Fibroblast of lung (primary cell): ENCODE measurements around the gene ZNF710. TPM values are rescaled to one million over a fixed set of nuclear protein-coding genes. Genes with fewer than 3 reads are reported as not detected.
A peak's percentile ranks its signal among the peaks of the same experiment; 100 is the strongest.
"Not testable (repeated sequence)": the region's sequence is repeated elsewhere in the genome, so short reads cannot be mapped to it uniquely, and the experiment has no call there.

Source experiments
- DNase-seq, 2 donors: peaks; one replicate each; pipeline versions ENCODE4 v3.0.0 to v3.0.0-alpha.2; 2010; ENCODE audit warnings: low read depth in 2 of 2
- H2AFZ ChIP-seq: 2 replicates; pipeline ENCODE4 v1.5.1; 2012; ENCODE audit warnings: low read length, control low read depth, inconsistent platforms
- H3K27ac ChIP-seq: 2 replicates; pipeline ENCODE4 v1.5.1; 2011; ENCODE audit warnings: low read length, control low read depth; ENCODE audit not compliant: insufficient read depth
- H3K27me3 ChIP-seq: 2 replicates; pipeline ENCODE4 v1.5.1; 2011; ENCODE audit warnings: mild to moderate bottlenecking, low read length; ENCODE audit not compliant: control insufficient read depth, insufficient read depth
- H3K36me3 ChIP-seq: 2 replicates; pipeline ENCODE4 v1.5.1; 2011; ENCODE audit warnings: low read length; ENCODE audit not compliant: control insufficient read depth, insufficient read depth
- H3K4me1 ChIP-seq: 2 replicates; pipeline ENCODE4 v1.5.1; 2011; ENCODE audit warnings: low read length; ENCODE audit not compliant: control insufficient read depth, insufficient read depth; ENCODE audit errors: extremely low read depth
- H3K4me2 ChIP-seq: 2 replicates; pipeline ENCODE4 v1.5.1; 2011; ENCODE audit warnings: low read length, control low read depth; ENCODE audit not compliant: insufficient read depth; ENCODE audit errors: extremely low read depth
- H3K4me3 ChIP-seq, 4 experiments: fragments of 200-600 bp in 1 of 4; sonication (generic) in 1 of 4; replicated peaks in 1 of 4; 2 replicates each; pipeline ENCODE4 v1.5.1; 2011 to 2016; ENCODE audit warnings: low read length in 4 of 4, low read depth in 3 of 4, mild to moderate bottlenecking in 3 of 4, control low read depth in 2 of 4, inconsistent platforms in 1 of 4, mixed read lengths in 1 of 4; ENCODE audit not compliant: insufficient read depth in 1 of 4; ENCODE audit errors: control extremely low read depth in 1 of 4
- H3K79me2 ChIP-seq: 2 replicates; pipeline ENCODE4 v1.5.1; 2012; ENCODE audit warnings: mild to moderate bottlenecking, low read length, inconsistent platforms; ENCODE audit not compliant: control insufficient read depth, insufficient read depth
- H3K9ac ChIP-seq: 2 replicates; pipeline ENCODE4 v1.5.1; 2011; ENCODE audit warnings: mild to moderate bottlenecking, low read length, control low read depth; ENCODE audit not compliant: insufficient read depth
- H3K9me3 ChIP-seq: 2 replicates; pipeline ENCODE4 v1.5.1; 2012; ENCODE audit warnings: low read depth, low read length; ENCODE audit not compliant: control insufficient read depth, insufficient read depth
- H4K20me1 ChIP-seq: 2 replicates; pipeline ENCODE4 v1.5.1; 2011; ENCODE audit warnings: low read length; ENCODE audit not compliant: control insufficient read depth, insufficient read depth; ENCODE audit errors: extremely low read depth
- CTCF ChIP-seq, 2 donors: IDR thresholded peaks in 1 of 2; conservative IDR thresholded peaks in 1 of 2; 1 replicate in 1 of 2; 2 replicates in 1 of 2; pipeline ENCODE4 v1.5.1; 2011 to 2012; ENCODE audit warnings: low read length in 2 of 2, control low read depth in 1 of 2, inconsistent platforms in 1 of 2, low read depth in 1 of 2, mild to moderate bottlenecking in 1 of 2
- EZH2 ChIP-seq: IDR thresholded peaks from 2 replicates; pipeline ENCODE4 v1.5.1; 2012; ENCODE audit warnings: low read length, control low read depth, mild to moderate bottlenecking; ENCODE audit errors: missing control alignments
- polyA minus RNA-seq: library from RNA; depleted of rRNA, polyadenylated mRNA; stranded (reverse); fragments of >200 nt; gene quantifications from 2 replicates; pipeline ENCODE4 v1.2.3, GENCODE V29; 2011; ENCODE audit warnings: low replicate concordance
- polyA plus RNA-seq, 2 donors: library from polyadenylated mRNA; depleted of rRNA in 1 of 2; stranded (reverse) in 1 of 2; unstranded in 1 of 2; fragments of >200 nt; gene quantifications; 2 replicates each; pipeline ENCODE4 v1.2.1, GENCODE V29; 2011 to 2012; ENCODE audit warnings: missing spikeins in 1 of 2
- total RNA-seq: library from RNA; depleted of rRNA; stranded (reverse); fragments of >200 nt; gene quantifications from 2 replicates; pipeline ENCODE4 v1.2.1, GENCODE V29; 2014

ZNF710 gene, protein sequence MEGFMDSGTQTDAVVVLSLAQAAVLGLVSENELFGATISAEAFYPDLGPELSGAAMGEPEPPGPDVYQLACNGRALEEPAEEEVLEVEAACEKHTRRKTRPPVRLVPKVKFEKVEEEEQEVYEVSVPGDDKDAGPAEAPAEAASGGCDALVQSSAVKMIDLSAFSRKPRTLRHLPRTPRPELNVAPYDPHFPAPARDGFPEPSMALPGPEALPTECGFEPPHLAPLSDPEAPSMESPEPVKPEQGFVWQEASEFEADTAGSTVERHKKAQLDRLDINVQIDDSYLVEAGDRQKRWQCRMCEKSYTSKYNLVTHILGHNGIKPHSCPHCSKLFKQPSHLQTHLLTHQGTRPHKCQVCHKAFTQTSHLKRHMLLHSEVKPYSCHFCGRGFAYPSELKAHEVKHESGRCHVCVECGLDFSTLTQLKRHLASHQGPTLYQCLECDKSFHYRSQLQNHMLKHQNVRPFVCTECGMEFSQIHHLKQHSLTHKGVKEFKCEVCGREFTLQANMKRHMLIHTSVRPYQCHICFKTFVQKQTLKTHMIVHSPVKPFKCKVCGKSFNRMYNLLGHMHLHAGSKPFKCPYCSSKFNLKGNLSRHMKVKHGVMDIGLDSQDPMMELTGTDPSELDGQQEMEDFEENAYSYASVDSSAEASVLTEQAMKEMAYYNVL
- 5.9 and 9.4 TPM in 2 replicates for total RNA-seq
- polyA plus RNA-seq, result 2.1 and 2.2 TPM in 2 replicates
- 14.6 and 17.4 TPM in 2 replicates for polyA plus RNA-seq (2012)
- polyA minus RNA-seq, result 21.2 and 28.9 TPM in 2 replicates

GRCh38 chr15:90001062-90001682 lies at the start of gene ZNF710:
TSS of gene ZNF710 (plus strand) at chr15:90001324. CDS start at chr15:90067138, 65,814 bp downstream.
- no peaks in the 10 kb centered on the region for H3K27me3 ChIP-seq
- DNase-seq, result peak; percentile 78 to 80
- H3K4me3 ChIP-seq, result peak within 1 kb of the TSS; percentile 56 to 74 (median 62)
- peak within 1 kb of the TSS; percentile 85 for H3K27ac ChIP-seq
- TF ChIP-seq EZH2, result no peak
- no peak for TF ChIP-seq CTCF (conservative IDR thresholded peaks at IDR 0.05 in 1 of 2, IDR thresholded peaks at IDR 0.05 in 1 of 2; ENCODE audit: low read depth in 1 of 2, low read length in 2 of 2)
- peaks cover 35% of the 10 kb centered on the region for H3K4me1 ChIP-seq
- peaks cover 25% of the 10 kb centered on the region for H3K79me2 ChIP-seq
- peak within 1 kb of the TSS; percentile 84 for H3K4me2 ChIP-seq
- no peaks in the 10 kb centered on the region for H3K9me3 ChIP-seq
- H3K36me3 ChIP-seq, result no peaks in the 10 kb centered on the region
- H2AFZ ChIP-seq, result peak within 1 kb of the TSS; percentile 3
- H3K9ac ChIP-seq, result peak within 1 kb of the TSS; percentile 84
- H4K20me1 ChIP-seq, result no peaks in the 10 kb centered on the region

GRCh38 chr15:89954541-89954940 lies 46.6 kb upstream of the ZNF710 start:
- no peak for DNase-seq
- Histone ChIP-seq H2AFZ (no peak overlapping the region), H3K27me3 (no peaks in the 10 kb centered on the region), H3K9ac (no peak overlapping the region), H3K4me3 (no peak overlapping the region), H3K4me1 (no peaks in the 10 kb centered on the region), H3K4me2 (no peak overlapping the region), H3K9me3 (no peaks in the 10 kb centered on the region), H3K27ac (no peak overlapping the region), H3K36me3 (no peaks in the 10 kb centered on the region), H3K79me2 (no peaks in the 10 kb centered on the region), H4K20me1 (no peaks in the 10 kb centered on the region)
- TF ChIP-seq CTCF (conservative IDR thresholded peaks at IDR 0.05 in 1 of 2, IDR thresholded peaks at IDR 0.05 in 1 of 2; ENCODE audit: low read depth in 1 of 2, low read length in 2 of 2), result no peak
- no peak for TF ChIP-seq EZH2

DNA sequence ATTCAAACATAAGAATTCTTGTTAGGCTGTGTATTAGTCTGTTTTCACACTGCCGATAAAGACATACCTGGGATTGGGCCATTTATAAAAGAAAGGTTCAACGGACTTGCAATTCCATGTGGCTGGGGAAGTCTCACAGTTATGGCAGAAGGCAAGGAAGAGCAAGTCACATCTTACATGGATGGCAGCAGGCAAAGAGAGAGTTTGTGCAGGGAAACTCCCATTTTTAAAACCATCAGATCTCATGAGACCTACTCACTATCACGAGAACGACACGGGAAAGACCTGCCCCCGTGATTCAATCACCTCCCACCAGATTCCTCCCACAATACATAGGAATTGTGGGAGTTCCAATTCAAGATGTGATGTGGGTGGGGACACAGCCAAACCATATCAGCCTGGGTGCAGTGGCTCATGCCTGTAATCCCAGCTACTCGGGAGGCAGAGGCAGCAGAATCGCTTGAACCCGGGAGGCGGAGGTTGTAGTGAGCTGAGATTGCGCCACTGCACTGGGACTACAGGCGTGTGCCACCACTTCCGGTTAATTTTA lies 45.6 kb upstream of the ZNF710 start:
- not testable (repeated sequence) for H4K20me1 ChIP-seq, H3K27me3 ChIP-seq, H3K4me3 ChIP-seq, H3K9me3 ChIP-seq, H3K4me2 ChIP-seq, H3K27ac ChIP-seq, H3K36me3 ChIP-seq, DNase-seq, H2AFZ ChIP-seq, H3K79me2 ChIP-seq, H3K4me1 ChIP-seq, H3K9ac ChIP-seq
